CD8-positive, alpha-beta memory T cell (primary cell): ENCODE results near the gene S100A5. TPM values are rescaled to one million over a fixed set of nuclear protein-coding genes. Genes with fewer than 3 reads are reported as not detected.
"Not testable (repeated sequence)": the region's sequence is repeated elsewhere in the genome, so short reads cannot be mapped to it uniquely, and the experiment has no call there.

Experiments used
- CTCF ChIA-PET: fragments of 350-600 bp; sonication (Branson Sonifier 250); formaldehyde crosslinking; loops from one replicate; lab custom pipeline; 2021; ENCODE audit warnings: antibody characterized with exemption; lab: Charles Lee
- POLR2A ChIA-PET: fragments of 350-600 bp; sonication (Branson Sonifier 250); formaldehyde crosslinking; loops from one replicate; lab custom pipeline; 2021; ENCODE audit warnings: antibody characterized with exemption; lab: Charles Lee
- DNase-seq, 5 donors: peaks; one replicate each; pipeline versions ENCODE4 v3.0.0 to v3.0.0-alpha.2; 2020 to 2022; ENCODE audit warnings: mixed read lengths in 1 of 5
- H3K27ac ChIP-seq: one replicate; pipeline ENCODE4 v1.7.0; 2013; ENCODE audit warnings: low read depth, mild to moderate bottlenecking, low read length, moderate library complexity
- H3K27me3 ChIP-seq: 2 replicates; pipeline ENCODE4 v1.7.0; 2013; ENCODE audit warnings: low read length, mild to moderate bottlenecking; ENCODE audit not compliant: insufficient read depth, poor library complexity, severe bottlenecking
- H3K36me3 ChIP-seq: 2 replicates; pipeline ENCODE4 v1.7.0; 2013; ENCODE audit warnings: mild to moderate bottlenecking, low read length, moderate library complexity; ENCODE audit not compliant: insufficient read depth
- H3K4me1 ChIP-seq: 2 replicates; pipeline ENCODE4 v1.7.0; 2013; ENCODE audit warnings: mild to moderate bottlenecking, low read length, moderate library complexity; ENCODE audit not compliant: insufficient read depth
- H3K4me3 ChIP-seq: 2 replicates; pipeline ENCODE4 v1.7.0; 2013; ENCODE audit warnings: mild to moderate bottlenecking, low read length
- H3K9me3 ChIP-seq: 2 replicates; pipeline ENCODE4 v1.7.0; 2013; ENCODE audit warnings: mild to moderate bottlenecking, low read length
- H3K27ac Mint-ChIP-seq, 8 donors: one replicate each; pipeline ENCODE4 v1.8.0; 2020 to 2021; ENCODE audit warnings: mixed read lengths in 8 of 8, mild to moderate bottlenecking in 6 of 8, inconsistent platforms in 3 of 8, moderate library complexity in 3 of 8
- H3K27me3 Mint-ChIP-seq, 2 donors: one replicate each; pipeline ENCODE4 v1.8.0; 2020 to 2021; ENCODE audit warnings: mixed read lengths in 2 of 2, mild to moderate bottlenecking in 1 of 2, moderate library complexity in 1 of 2
- H3K36me3 Mint-ChIP-seq, 3 donors: one replicate each; pipeline ENCODE4 v1.8.0; 2020 to 2021; ENCODE audit warnings: mixed read lengths in 3 of 3, inconsistent platforms in 1 of 3, mild to moderate bottlenecking in 1 of 3
- H3K4me1 Mint-ChIP-seq, 3 donors: one replicate each; pipeline ENCODE4 v1.8.0; 2020 to 2021; ENCODE audit warnings: mixed read lengths in 3 of 3, inconsistent platforms in 1 of 3, mild to moderate bottlenecking in 1 of 3
- H3K4me3 Mint-ChIP-seq, 7 donors: one replicate each; pipeline ENCODE4 v1.8.0; 2020 to 2021; ENCODE audit warnings: mixed read lengths in 7 of 7, mild to moderate bottlenecking in 6 of 7, moderate library complexity in 4 of 7, inconsistent platforms in 2 of 7
- H3K9me3 Mint-ChIP-seq, 5 donors: one replicate each; pipeline ENCODE4 v1.8.0; 2020 to 2022; ENCODE audit warnings: mixed read lengths in 5 of 5, mild to moderate bottlenecking in 3 of 5, moderate library complexity in 2 of 5, inconsistent platforms in 1 of 5
- polyA plus RNA-seq: library from polyadenylated mRNA; unstranded; fragments of 300-500 nt; fragmentation: Illumina TruSeq; gene quantifications from one replicate; pipeline ENCODE4 v1.2.3, GENCODE V29; 2021
- total RNA-seq, 2 experiments: library from RNA; stranded (reverse); gene quantifications; one replicate each; pipeline ENCODE4 v1.2.3, GENCODE V29; 2021

The S100A5 gene, protein sequence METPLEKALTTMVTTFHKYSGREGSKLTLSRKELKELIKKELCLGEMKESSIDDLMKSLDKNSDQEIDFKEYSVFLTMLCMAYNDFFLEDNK
- total RNA-seq (1 to 10 TPM in 1 of 2 experiments, under 1 TPM in 1; 0.61 to 1.5 TPM), polyA plus RNA-seq (1.6 TPM)

DNA sequence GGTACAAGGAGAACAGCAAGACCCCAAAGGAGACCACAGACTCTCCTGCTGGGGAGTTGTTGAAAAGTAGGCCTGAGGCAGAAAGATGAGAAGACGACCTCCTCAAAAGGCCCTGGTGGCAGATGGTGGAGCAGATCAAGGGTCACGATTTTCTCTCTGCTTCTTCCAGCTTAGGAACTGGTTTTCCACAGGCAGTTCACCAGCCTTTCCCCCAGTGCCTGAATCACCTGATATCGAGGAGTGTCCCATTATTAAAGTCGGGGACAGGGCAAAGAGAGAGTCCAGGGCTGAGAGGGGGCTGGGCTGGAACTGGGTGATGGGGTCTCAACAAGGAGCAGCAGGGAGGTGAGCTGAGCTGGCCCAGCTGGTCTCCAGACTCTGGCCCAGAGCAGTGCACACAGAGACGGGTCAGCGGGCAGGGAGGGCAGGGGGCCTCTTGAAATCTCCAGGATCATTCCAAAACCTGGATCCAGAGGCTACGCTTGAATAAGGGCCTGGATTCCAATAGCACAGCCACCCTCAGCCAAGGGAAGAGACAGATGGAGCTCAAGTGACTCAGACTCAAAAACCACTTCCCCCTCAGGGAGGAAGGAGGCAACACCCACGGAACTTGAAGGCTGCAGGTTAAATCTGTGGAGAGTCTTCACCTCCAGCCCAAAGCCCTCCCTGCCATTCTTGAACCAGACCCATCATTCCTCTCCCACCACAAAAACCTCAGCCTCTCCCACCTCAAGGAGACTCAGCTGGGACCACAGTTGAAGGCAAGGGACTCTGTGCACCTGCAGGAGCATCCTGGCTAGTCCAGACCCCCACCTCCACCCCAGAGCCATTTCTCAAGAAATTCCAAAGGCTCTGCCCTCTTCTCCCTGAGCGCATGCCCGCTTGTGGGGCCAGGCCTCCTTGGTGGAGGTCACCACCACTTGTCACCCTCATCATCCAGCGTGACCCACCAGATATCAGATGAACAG is at the start of gene S100A5:
Gene S100A5 (minus strand): TSS at position 541 of the 968 bp plus-strand sequence. CDS start 743 bp downstream, outside the sequence.
- Mint-ChIP-seq H3K36me3 (peaks cover 13 to 41% (median 16%) of the 10 kb centered on the region in 3 donors), H3K27me3 (peaks cover 0 to 5% of the 10 kb centered on the region in 2 donors), H3K4me3 (peak within 1 kb of the TSS; percentile 73 to 86 (median 80)), H3K27ac (peak within 1 kb of the TSS; percentile 87 to 95 (median 92)), H3K4me1 (peaks cover 76 to 90% (median 77%) of the 10 kb centered on the region in 3 donors), H3K9me3 (no peaks in the 10 kb centered on the region)
- peaks cover 76% of the 10 kb centered on the region for H3K4me1 ChIP-seq
- peak in 4 of 5 donors; percentile 43 to 71 (median 55) for DNase-seq
- no peaks in the 10 kb centered on the region for H3K27me3 ChIP-seq
- H3K27ac ChIP-seq = peak within 1 kb of the TSS; percentile 32
- no peaks in the 10 kb centered on the region for H3K9me3 ChIP-seq
- ChIA-PET POLR2A (interaction anchor here (0.6 to 1.7 kb wide), 4 partner anchors 9 to 93 kb away, joined by 3 to 9 read pairs (median 6); partner anchors contain the start of gene CHTOP), CTCF (interaction anchor here (0.5 to 2.1 kb wide), 5 partner anchors 9 to 226 kb away, joined by 3 to 15 read pairs (median 4); no protein-coding TSS in a partner anchor)
- peaks cover 11% of the 10 kb centered on the region for H3K36me3 ChIP-seq
- peak within 1 kb of the TSS; percentile 58 for H3K4me3 ChIP-seq

DNA sequence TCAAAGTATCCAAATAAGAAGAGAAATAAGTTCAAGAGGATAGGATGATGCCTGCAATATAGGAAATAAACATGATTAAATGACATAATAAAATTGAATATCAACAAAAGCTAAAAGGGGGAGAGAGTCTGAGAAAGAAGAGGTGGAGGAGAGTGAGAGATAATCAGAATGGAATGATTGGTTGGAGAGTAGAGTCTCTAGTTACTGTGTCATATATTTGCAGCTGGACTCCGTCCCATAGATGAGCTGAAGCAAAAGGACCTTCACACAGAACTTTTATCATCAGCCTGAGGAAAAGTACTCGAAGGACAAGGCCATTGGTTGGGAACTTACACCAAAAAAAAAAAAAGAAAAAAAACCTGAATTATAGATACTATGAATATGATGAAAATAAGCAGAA is 47.7 kb upstream of the S100A5 start:
- no peak overlapping the region for H3K27ac Mint-ChIP-seq
- no peak overlapping the region for H3K4me3 Mint-ChIP-seq
- no peak overlapping the region for H3K27ac ChIP-seq
- no peak overlapping the region for H3K4me3 ChIP-seq
- H3K4me1 Mint-ChIP-seq = no peaks in the 10 kb centered on the region
- CTCF ChIA-PET = no interaction called here
- DNase-seq = no peak
- H3K27me3 Mint-ChIP-seq = peaks cover 7 to 9% of the 10 kb centered on the region in 2 donors
- no peaks in the 10 kb centered on the region for H3K4me1 ChIP-seq
- H3K36me3 ChIP-seq = no peaks in the 10 kb centered on the region
- H3K9me3 Mint-ChIP-seq = no peaks in the 10 kb centered on the region
- no peaks in the 10 kb centered on the region for H3K36me3 Mint-ChIP-seq
- H3K9me3 ChIP-seq = no peaks in the 10 kb centered on the region
- POLR2A ChIA-PET = no interaction called here
- peaks cover 4% of the 10 kb centered on the region for H3K27me3 ChIP-seq

DNA sequence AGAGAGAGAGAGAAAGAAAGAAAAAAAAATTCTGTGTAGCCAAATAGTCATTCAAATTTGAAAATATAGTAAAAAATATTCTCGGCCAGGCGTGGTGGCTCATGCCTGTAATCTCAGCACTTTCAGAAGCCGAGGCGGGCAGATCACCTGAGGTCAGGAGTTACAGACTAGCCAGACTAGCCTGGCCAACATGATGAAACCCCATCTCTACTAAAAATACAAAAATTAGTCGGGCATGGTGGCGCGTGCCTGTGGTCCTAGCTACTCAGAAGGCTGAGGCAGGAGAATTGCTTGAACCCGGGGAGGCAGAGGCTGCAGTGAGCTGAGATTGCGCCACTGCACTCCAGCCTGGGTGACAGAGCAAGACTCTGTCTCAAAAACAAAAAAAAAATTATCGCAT is 47.3 kb upstream of the S100A5 start:
- POLR2A ChIA-PET, H3K4me3 Mint-ChIP-seq, H3K4me3 ChIP-seq, H3K9me3 Mint-ChIP-seq, DNase-seq, H3K4me1 ChIP-seq, H3K27ac Mint-ChIP-seq, CTCF ChIA-PET, H3K27me3 ChIP-seq, H3K27me3 Mint-ChIP-seq, H3K9me3 ChIP-seq, H3K36me3 ChIP-seq, H3K4me1 Mint-ChIP-seq, H3K27ac ChIP-seq, H3K36me3 Mint-ChIP-seq: not testable (repeated sequence)

DNA sequence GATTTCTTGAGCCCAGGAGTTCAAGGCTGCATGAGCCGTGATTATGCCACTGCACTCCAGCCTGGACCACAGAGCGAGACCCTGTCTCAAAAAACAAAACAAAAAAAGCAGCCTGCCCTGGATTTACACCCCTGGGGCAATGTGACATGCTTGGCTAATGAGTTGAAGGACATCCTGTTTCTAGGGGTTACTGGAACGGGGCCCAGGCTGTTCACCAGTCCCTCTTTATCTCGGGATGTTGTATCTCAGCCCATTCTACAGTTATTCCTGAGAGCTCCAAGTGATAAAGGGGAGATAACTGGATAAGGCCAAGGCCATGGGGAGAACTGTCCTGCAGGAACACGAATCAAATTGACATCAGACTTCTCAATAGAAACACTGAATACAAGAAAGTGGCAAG is 46.6 kb upstream of the S100A5 start:
- Histone ChIP-seq H3K4me3 (no peak overlapping the region), H3K4me1 (no peaks in the 10 kb centered on the region), H3K27ac (no peak overlapping the region), H3K36me3 (no peaks in the 10 kb centered on the region), H3K9me3 (no peaks in the 10 kb centered on the region), H3K27me3 (peaks cover 4% of the 10 kb centered on the region)
- Mint-ChIP-seq H3K27ac (no peak overlapping the region), H3K4me1 (no peaks in the 10 kb centered on the region), H3K27me3 (peaks cover 7 to 9% of the 10 kb centered on the region in 2 donors), H3K36me3 (no peaks in the 10 kb centered on the region), H3K4me3 (no peak overlapping the region), H3K9me3 (no peaks in the 10 kb centered on the region)
- no peak for DNase-seq
- POLR2A ChIA-PET = no interaction called here
- CTCF ChIA-PET = no interaction called here

DNA sequence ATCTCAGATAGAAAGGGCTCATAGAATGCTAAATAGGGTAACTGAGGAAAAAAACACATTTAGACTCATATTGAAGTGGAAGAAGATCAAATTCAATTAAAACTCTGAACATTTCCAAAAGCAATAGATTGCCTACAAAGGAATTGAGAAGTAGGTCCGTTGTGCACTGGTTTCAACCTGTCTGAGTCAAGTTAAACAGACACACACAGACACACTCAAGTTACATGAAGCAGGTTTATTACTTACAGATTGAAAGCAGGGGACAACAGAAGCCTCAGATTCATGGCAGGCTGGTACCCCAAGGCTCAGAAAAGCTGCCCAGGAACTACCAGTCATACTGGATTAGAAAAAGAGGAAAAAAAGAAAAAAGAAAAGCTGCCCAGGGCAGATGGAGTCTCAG is 45.6 kb upstream of the S100A5 start:
- Histone ChIP-seq H3K36me3 (no peaks in the 10 kb centered on the region), H3K4me1 (no peaks in the 10 kb centered on the region), H3K27ac (no peak overlapping the region), H3K4me3 (no peak overlapping the region), H3K9me3 (no peaks in the 10 kb centered on the region), H3K27me3 (peaks cover 4% of the 10 kb centered on the region)
- Mint-ChIP-seq H3K36me3 (no peaks in the 10 kb centered on the region), H3K9me3 (no peaks in the 10 kb centered on the region), H3K27ac (no peak overlapping the region), H3K4me1 (no peaks in the 10 kb centered on the region), H3K27me3 (peaks cover 7 to 9% of the 10 kb centered on the region in 2 donors), H3K4me3 (no peak overlapping the region)
- ChIA-PET CTCF (interaction anchor here (1.3 kb wide), 1 partner anchor 18 kb away, joined by 3 read pairs; no protein-coding TSS in a partner anchor), POLR2A (no interaction called here)
- DNase-seq = no peak

DNA sequence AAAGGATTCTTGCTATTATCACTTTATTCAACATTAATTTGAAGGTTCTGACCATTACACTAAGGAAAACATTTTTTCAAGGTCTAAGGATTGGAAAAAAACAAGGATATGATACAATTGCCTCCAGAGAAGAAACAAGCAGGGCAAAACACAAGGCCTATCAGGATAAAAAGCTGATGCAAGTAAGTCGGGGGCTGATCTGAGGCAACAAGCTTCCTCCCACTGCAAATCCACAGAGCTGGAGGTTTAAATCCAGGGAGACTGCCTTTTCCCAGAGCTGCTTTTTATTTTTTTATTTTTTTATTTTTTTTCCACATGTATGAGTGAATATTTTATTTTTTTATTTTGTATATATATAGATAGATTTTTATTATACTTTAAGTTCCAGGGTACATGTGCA is 44.3 kb upstream of the S100A5 start:
- ChIA-PET POLR2A (no interaction called here), CTCF (interaction anchor here (0.8 kb wide), 1 partner anchor 90 kb away, joined by 3 read pairs; no protein-coding TSS in a partner anchor)
- Histone ChIP-seq H3K27ac (no peak overlapping the region), H3K9me3 (no peaks in the 10 kb centered on the region), H3K27me3 (peaks cover 4% of the 10 kb centered on the region), H3K4me3 (no peak overlapping the region), H3K4me1 (no peaks in the 10 kb centered on the region), H3K36me3 (no peaks in the 10 kb centered on the region)
- H3K27me3 Mint-ChIP-seq = peaks cover 8 to 9% of the 10 kb centered on the region in 2 donors
- no peak overlapping the region for H3K27ac Mint-ChIP-seq
- H3K36me3 Mint-ChIP-seq = no peaks in the 10 kb centered on the region
- H3K4me3 Mint-ChIP-seq = no peak overlapping the region
- H3K4me1 Mint-ChIP-seq = no peaks in the 10 kb centered on the region
- no peaks in the 10 kb centered on the region for H3K9me3 Mint-ChIP-seq
- no peak for DNase-seq

DNA sequence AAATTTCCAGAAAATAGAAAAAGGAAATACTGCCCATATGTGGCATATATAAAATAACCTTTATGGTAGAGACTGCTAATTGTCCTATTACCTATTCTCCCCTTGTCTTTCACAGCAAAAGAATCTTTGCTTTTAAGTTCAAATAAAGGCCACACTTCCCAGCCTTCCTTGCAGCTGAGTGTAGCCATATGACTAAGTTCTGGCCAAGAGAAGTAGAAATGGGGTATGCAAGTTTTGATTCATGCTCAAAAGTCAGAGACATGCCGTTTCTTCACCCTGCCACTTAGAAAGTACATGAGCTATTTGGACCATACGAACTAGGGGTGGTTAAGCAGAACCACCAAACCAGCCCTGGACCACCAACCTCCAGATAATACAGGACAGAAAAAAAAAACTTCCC is 43.2 kb upstream of the S100A5 start:
- H3K36me3 Mint-ChIP-seq = no peaks in the 10 kb centered on the region
- ChIA-PET POLR2A (no interaction called here), CTCF (no interaction called here)
- peaks cover 14 to 16% of the 10 kb centered on the region in 2 donors for H3K27me3 Mint-ChIP-seq
- no peaks in the 10 kb centered on the region for H3K36me3 ChIP-seq
- no peaks in the 10 kb centered on the region for H3K9me3 ChIP-seq
- H3K4me3 Mint-ChIP-seq = no peak overlapping the region
- no peak for DNase-seq
- H3K9me3 Mint-ChIP-seq = no peaks in the 10 kb centered on the region
- peaks cover 4% of the 10 kb centered on the region for H3K27me3 ChIP-seq
- no peaks in the 10 kb centered on the region for H3K4me1 Mint-ChIP-seq
- H3K4me1 ChIP-seq = no peaks in the 10 kb centered on the region
- H3K27ac ChIP-seq = no peak overlapping the region
- no peak overlapping the region for H3K27ac Mint-ChIP-seq
- no peak overlapping the region for H3K4me3 ChIP-seq

DNA sequence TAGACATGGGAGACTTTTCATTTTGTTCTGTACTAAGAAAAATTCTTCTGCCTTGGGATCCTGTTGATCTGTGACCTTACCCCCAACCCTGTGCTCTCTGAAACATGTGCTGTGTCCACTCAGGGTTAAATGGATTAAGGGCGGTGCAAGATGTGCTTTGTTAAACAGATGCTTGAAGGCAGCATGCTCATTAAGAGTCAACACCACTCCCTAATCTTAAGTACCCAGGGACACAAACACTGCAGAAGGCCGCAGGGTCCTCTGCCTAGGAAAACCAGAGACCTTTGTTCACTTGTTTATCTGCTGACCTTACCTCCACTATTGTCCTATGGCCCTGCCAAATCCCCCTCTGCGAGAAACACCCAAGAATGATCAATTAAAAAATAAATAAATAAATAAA is 42.8 kb upstream of the S100A5 start:
- H3K27ac Mint-ChIP-seq, H3K4me3 ChIP-seq, DNase-seq, POLR2A ChIA-PET, H3K9me3 ChIP-seq, H3K4me3 Mint-ChIP-seq, H3K27ac ChIP-seq, CTCF ChIA-PET, H3K4me1 Mint-ChIP-seq, H3K36me3 Mint-ChIP-seq, H3K36me3 ChIP-seq, H3K27me3 ChIP-seq, H3K9me3 Mint-ChIP-seq, H3K4me1 ChIP-seq: not testable (repeated sequence)
- H3K27me3 Mint-ChIP-seq = peaks cover 18 to 19% of the 10 kb centered on the region in 2 donors
